HG02678 (cell line): Measurements from ENCODE around the gene ZMYND11.

Experiments
- ATAC-seq: cut with Tn5 transposase; IDR thresholded peaks from one replicate; pipeline ENCODE4 v1.9.1; 2021; ENCODE audit warnings: mild to moderate bottlenecking, moderate library complexity; ENCODE audit not compliant: unreplicated experiment

ZMYND11 gene

GRCh38 chr10:135132-135600 lies at the start of gene ZMYND11:
Gene ZMYND11 (plus strand): TSS chr10:135455. CDS start chr10:180013, 44,558 bp downstream.
- ATAC-seq: peak; percentile 59

- no peak for ATAC-seq
These were observed 49.2 kb upstream of the ZMYND11 start for GRCh38 chr10:86031-86430.

DNA sequence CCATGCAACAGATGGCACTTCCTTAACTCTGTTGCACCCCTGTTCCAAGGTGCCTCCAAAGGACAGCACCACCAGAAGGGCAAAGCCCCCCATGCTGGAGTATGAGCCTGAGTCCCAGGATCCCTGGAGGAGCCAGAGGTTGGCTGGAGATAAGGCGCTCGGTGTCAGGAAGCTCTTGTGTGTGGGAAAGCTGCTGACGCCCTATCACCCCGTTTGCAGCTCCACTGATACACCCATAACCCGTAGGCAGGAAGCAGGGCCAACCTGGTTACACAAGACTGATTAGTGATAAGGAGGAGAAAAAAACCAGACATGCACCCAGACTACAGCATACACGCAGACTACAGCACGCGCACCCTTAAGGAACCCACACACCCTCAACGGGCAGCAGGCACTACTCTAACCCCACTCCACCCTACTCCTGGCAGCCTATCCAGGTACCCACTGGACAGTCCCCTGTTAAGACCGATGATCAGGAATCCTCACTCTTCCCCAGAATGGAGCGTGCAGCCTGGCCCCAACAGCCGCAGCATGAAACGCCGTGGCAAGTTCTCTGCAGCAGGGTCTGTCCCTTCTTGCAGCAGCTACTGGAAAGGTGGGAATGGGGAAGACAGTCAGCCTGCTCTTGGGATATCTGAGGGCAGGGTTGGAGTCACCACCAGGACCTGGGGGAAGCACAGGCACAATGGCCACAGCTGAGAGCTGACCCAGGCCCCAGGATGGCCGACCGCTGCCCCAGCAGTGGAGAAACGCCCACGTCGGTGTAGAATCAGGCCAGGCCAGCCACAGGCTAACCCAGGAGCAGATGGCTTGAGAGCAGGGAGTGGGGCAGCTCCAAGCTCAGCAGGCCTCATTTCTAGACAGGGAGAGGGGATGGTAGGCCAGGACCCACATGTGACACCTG lies 47.8 kb upstream of the ZMYND11 start:
- no peak for ATAC-seq

- no peak for ATAC-seq
These were observed 47.0 kb upstream of the ZMYND11 start for GRCh38 chr10:88253-88652.

GRCh38 chr10:89248-89647 lies 46.0 kb upstream of the ZMYND11 start:
- ATAC-seq: no peak

GRCh38 chr10:90161-90560 lies 45.1 kb upstream of the ZMYND11 start:
- no peak for ATAC-seq

- no peak for ATAC-seq
These were observed 43.9 kb upstream of the ZMYND11 start for GRCh38 chr10:91313-91712.

GRCh38 chr10:92153-92552 lies 43.1 kb upstream of the ZMYND11 start:
- ATAC-seq: no peak

- ATAC-seq: no peak
These were observed 42.4 kb upstream of the ZMYND11 start for GRCh38 chr10:92846-93245.

DNA sequence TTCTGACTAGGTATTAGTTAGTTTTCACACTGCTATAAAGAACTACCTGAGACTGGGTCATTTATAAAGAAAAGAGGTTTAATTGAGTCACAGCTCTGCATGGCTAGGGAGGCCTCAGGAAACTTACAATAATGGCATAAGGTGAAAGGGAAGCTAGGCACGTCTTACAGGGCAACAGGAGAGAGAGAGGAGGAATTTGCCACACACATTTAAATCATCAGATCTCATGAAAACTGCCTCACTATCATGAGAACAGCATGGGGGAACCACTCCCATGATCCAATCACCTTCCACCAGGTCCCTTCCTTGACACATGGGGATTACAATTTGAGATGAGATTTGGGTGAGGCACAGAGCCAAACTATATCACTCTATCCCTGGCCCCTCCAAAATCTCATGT lies 40.6 kb upstream of the ZMYND11 start:
- no peak for ATAC-seq

DNA sequence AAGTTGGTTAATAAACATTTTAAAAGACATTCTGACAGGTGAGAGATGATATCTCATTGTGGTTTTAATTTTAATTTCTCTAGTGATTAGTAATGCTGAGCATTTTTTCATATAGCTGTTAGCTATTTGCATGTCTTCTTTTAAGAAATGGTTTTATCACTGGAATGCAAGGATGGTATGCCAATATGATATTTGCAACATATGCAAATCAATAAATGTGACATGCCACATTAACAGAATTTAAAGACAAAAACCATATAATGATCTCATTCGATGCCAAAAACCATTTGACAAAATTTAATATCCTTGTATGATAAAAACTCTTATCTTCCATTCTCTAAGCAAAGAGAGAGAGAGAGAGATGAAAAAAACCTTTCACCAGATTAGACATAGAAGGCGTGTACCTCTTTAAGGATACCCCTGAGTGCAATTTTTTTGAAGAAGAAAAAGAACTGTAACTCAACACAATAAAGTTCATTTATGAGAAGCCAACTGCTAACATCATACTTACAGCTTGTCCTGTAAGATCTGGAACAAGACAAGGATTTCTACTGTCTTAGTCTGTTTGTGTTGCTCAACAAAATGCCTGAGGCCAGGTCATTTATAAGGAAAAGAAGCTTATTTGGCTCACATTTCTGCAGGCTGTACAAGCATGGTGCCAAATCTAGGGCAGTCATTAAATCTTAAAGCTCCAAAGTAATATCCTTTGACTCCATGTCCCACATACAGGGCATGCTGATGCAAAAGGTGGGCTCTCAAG lies 39.7 kb upstream of the ZMYND11 start:
- no peak for ATAC-seq

DNA sequence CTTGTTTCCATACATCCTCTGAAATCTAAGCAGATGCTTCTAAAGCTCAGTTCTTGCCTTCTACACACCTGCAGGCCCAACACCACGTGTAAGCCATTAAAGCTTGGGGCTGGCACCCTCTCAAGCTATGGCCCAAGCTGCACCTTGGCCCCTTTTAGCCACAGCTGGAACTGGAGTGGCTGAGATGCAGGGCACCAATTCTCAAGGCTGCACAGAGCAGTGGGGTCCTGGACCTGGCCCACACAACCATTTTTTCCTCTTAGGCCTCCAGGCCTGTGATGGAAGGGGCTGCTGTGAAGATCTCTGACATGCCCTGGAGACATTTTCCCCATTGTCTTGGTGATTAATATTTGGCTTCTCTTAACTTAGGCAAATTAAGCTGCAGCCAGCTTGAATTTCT lies 38.8 kb upstream of the ZMYND11 start:
- no peak for ATAC-seq

DNA sequence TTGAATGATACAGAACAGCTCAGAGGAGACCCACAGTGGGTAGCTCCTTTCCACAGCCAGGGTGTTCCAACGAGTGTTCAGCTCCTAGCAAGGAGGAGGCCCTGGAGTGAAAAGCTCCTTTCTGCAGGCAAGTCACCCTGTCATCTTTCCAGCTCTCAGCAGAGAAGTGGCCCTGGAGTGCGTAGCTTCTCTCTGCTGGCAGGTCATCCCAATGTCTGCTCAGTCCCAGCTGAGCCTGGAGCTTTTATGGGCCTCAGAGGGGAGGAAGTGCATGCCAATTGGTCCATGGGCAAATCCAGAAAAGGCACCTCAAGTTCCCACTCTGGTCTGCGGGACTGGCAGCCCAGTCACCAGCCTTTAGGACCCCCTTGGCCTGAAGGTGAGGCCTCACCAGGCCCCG lies 30.8 kb upstream of the ZMYND11 start:
- no peak for ATAC-seq

GRCh38 chr10:104862-105565 lies 30.2 kb upstream of the ZMYND11 start:
- no peak for ATAC-seq

DNA sequence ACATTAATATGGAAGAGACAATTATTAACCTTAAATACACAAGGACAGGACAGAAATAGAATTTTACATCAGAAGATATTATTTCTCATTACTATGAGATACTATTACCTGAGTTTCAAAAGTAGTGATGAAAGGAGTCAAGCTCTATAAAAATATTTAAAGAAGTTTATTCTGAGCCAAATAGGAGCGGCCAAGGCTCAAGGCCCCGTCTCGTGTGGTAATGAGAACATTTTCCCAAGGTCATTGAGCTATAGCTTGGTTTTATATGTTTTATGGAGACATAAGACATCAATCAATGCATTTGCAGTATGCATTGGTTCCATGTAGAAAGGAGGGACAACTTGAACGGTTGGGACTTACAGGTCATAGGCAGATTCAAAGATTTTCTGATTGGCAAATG lies 29.4 kb upstream of the ZMYND11 start:
- no peak for ATAC-seq

GRCh38 chr10:106740-107139 lies 28.5 kb upstream of the ZMYND11 start:
- ATAC-seq: no peak

DNA sequence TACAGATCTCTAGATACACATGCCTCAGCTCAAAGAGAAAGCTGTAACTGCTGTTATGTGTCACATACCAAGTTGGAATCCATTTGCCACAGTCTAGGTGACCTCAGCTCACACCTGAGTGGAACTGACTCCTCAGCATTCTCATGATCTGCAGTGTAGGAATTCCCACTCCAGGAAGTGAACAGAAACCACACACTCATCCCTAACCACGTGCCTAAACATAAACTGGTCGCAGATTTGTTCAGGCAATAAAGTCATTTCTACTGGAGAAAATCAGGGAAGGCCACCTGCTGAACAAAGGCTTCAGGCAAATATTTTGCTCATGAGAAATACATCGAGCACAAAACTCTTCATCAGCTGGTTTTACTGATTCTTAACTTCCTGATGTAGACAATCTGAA lies 23.0 kb upstream of the ZMYND11 start:
- ATAC-seq: no peak

- ATAC-seq: no peak
These were observed 10.4 kb upstream of the ZMYND11 start for GRCh38 chr10:124874-125273.

DNA sequence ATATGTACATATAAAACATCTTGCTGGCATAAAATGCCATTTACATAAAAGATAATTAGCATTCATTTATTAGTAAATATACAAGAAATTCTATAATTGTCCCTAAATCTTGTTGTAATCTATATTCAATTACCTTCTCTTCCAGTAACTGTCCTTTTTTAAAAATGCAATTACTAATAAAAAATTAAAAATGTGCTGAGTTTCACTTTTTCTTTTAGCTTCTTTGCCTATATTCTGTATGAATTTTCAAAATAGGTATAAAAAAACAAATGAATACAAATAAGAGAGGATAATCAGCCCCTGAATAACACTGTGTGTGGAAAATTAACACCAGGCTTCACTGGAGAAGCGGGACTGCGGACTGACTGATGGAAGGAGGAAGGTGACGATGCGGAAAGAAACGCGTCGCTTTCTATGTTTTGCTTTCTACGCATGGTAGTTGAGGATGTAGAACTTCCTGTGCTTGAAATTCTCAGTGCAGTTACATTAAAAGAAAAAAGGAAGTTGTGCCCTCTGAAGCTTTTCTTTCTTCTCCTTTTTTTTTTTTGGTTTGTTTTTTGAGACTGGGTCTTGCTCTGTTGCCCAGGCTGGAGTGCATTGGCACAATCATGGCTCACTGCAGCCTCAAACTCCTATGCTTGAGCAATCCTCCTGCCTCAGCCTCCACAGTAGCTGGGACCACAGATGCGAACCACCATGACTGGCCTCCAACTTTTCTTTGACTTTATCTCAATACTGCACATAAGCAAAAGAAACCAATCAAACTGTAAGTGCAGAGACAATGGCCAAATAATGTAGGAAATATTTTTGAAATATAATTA lies 7.4 kb upstream of the ZMYND11 start:
- peak; percentile 81 for ATAC-seq

- ATAC-seq: no peak
These were observed 5.4 kb upstream of the ZMYND11 start for GRCh38 chr10:129810-130209.
